Stimulated activated memory B cell treated with anti-CD40 and anti-IgM and Interleukin-4, amounts not matched to agents 10 μg/mL and 1 μg/mL and 100 μg/mL, for 72 hours (primary cell): ENCODE measurements around the gene RGS11.
"Not testable (repeated sequence)": the region's sequence is repeated elsewhere in the genome, so short reads cannot be mapped to it uniquely, and the experiment has no call there.

Source experiments
- ATAC-seq: fragments of 150-1000 bp; cut with Tn5 transposase; 2 replicates; pipeline ENCODE4 v1.10.0; 2021
- H3K27ac Mint-ChIP-seq: one replicate; pipeline ENCODE4 v1.8.0; 2022; ENCODE audit warnings: mild to moderate bottlenecking, mixed read lengths
- H3K27me3 Mint-ChIP-seq: one replicate; pipeline ENCODE4 v1.8.0; 2022; ENCODE audit warnings: mixed read lengths
- H3K36me3 Mint-ChIP-seq: one replicate; pipeline ENCODE4 v1.8.0; 2022; ENCODE audit warnings: mixed read lengths
- H3K4me1 Mint-ChIP-seq: one replicate; pipeline ENCODE4 v1.8.0; 2022; ENCODE audit warnings: mixed read lengths
- H3K4me3 Mint-ChIP-seq: one replicate; pipeline ENCODE4 v1.8.0; 2022; ENCODE audit warnings: mild to moderate bottlenecking, moderate library complexity, mixed read lengths
- H3K9me3 Mint-ChIP-seq: one replicate; pipeline ENCODE4 v1.8.0; 2022; ENCODE audit warnings: mixed read lengths

RGS11 gene

GRCh38 chr16:243348-243747 lies 32.4 kb downstream of the RGS11 start:
- Mint-ChIP-seq H3K27ac (no peak overlapping the region), H3K4me1 (peaks cover 20% of the 10 kb centered on the region), H3K27me3 (no peaks in the 10 kb centered on the region), H3K4me3 (no peak overlapping the region), H3K9me3 (no peaks in the 10 kb centered on the region), H3K36me3 (peaks cover 6% of the 10 kb centered on the region)
- ATAC-seq: no peak

- Mint-ChIP-seq H3K36me3 (no peaks in the 10 kb centered on the region), H3K9me3 (no peaks in the 10 kb centered on the region), H3K4me1 (peaks cover 22% of the 10 kb centered on the region), H3K27me3 (no peaks in the 10 kb centered on the region), H3K27ac (no peak overlapping the region), H3K4me3 (no peak overlapping the region)
- no peak for ATAC-seq
These were observed 33.5 kb downstream of the RGS11 start for GRCh38 chr16:242281-242680.

- Mint-ChIP-seq H3K36me3 (no peaks in the 10 kb centered on the region), H3K9me3 (no peaks in the 10 kb centered on the region), H3K27ac (no peak overlapping the region), H3K4me3 (no peak overlapping the region), H3K4me1 (peaks cover 27% of the 10 kb centered on the region), H3K27me3 (no peaks in the 10 kb centered on the region)
- ATAC-seq: no peak
These were observed 35.2 kb downstream of the RGS11 start for GRCh38 chr16:240559-240958.

- Mint-ChIP-seq H3K27ac (peak overlapping the region; percentile 71), H3K9me3 (no peaks in the 10 kb centered on the region), H3K4me3 (peak overlapping the region; percentile 13), H3K27me3 (no peaks in the 10 kb centered on the region), H3K4me1 (peaks cover 33% of the 10 kb centered on the region), H3K36me3 (no peaks in the 10 kb centered on the region)
- ATAC-seq: no peak
These were observed 35.8 kb downstream of the RGS11 start for GRCh38 chr16:239948-240277.

GRCh38 chr16:234468-235305 lies 41.1 kb downstream of the RGS11 start, which contains the start of gene FAM234A:
FAM234A (plus strand) TSS chr16:234821; CDS start chr16:254414, 19,593 bp downstream.
- Mint-ChIP-seq H3K36me3 (no peaks in the 10 kb centered on the region), H3K4me1 (peaks cover 19% of the 10 kb centered on the region), H3K4me3 (peak within 1 kb of the TSS; percentile 90), H3K9me3 (no peaks in the 10 kb centered on the region), H3K27ac (peak within 1 kb of the TSS; percentile 95), H3K27me3 (no peaks in the 10 kb centered on the region)
- ATAC-seq: peak; percentile 95

GRCh38 chr16:230949-231348 lies 44.8 kb downstream of the RGS11 start:
- Mint-ChIP-seq H3K4me3 (no peak overlapping the region), H3K36me3 (peaks cover 10% of the 10 kb centered on the region), H3K9me3 (no peaks in the 10 kb centered on the region), H3K4me1 (peaks cover 37% of the 10 kb centered on the region), H3K27ac (no peak overlapping the region), H3K27me3 (no peaks in the 10 kb centered on the region)
- ATAC-seq: no peak

GRCh38 chr16:230351-230750 lies 45.4 kb downstream of the RGS11 start:
- not testable (repeated sequence) for H3K27ac Mint-ChIP-seq, ATAC-seq, H3K27me3 Mint-ChIP-seq, H3K4me3 Mint-ChIP-seq, H3K9me3 Mint-ChIP-seq
- peaks cover 14% of the 10 kb centered on the region for H3K36me3 Mint-ChIP-seq
- H3K4me1 Mint-ChIP-seq: peaks cover 33% of the 10 kb centered on the region

GRCh38 chr16:229731-230281 lies 45.9 kb downstream of the RGS11 start:
- Mint-ChIP-seq H3K36me3 (peaks cover 14% of the 10 kb centered on the region), H3K4me3 (peak overlapping the region; percentile 90), H3K27me3 (no peaks in the 10 kb centered on the region), H3K27ac (peak overlapping the region; percentile 93), H3K9me3 (no peaks in the 10 kb centered on the region), H3K4me1 (peaks cover 30% of the 10 kb centered on the region)
- ATAC-seq: no peak

GRCh38 chr16:228852-229730 lies 46.7 kb downstream of the RGS11 start, which contains the start of gene LUC7L:
LUC7L (minus strand) TSS chr16:229449; CDS start chr16:229339, 110 bp downstream.
- Mint-ChIP-seq H3K27ac (peak within 1 kb of the TSS; percentile 93), H3K4me3 (peak within 1 kb of the TSS; percentile 90), H3K9me3 (no peaks in the 10 kb centered on the region), H3K4me1 (peaks cover 30% of the 10 kb centered on the region), H3K27me3 (no peaks in the 10 kb centered on the region), H3K36me3 (peaks cover 14% of the 10 kb centered on the region)
- ATAC-seq: peak; percentile 96

GRCh38 chr16:228151-228851 lies 47.4 kb downstream of the RGS11 start:
- H3K9me3 Mint-ChIP-seq: no peaks in the 10 kb centered on the region
- peak overlapping the region; percentile 93 for H3K27ac Mint-ChIP-seq
- peaks cover 21% of the 10 kb centered on the region for H3K36me3 Mint-ChIP-seq
- no peaks in the 10 kb centered on the region for H3K27me3 Mint-ChIP-seq
- ATAC-seq: peak; percentile 5
- peak overlapping the region; percentile 90 for H3K4me3 Mint-ChIP-seq
- peaks cover 30% of the 10 kb centered on the region for H3K4me1 Mint-ChIP-seq

- Mint-ChIP-seq H3K36me3 (peaks cover 24% of the 10 kb centered on the region), H3K27me3 (no peaks in the 10 kb centered on the region), H3K9me3 (no peaks in the 10 kb centered on the region), H3K27ac (no peak overlapping the region), H3K4me3 (no peak overlapping the region), H3K4me1 (no peaks in the 10 kb centered on the region)
- no peak for ATAC-seq
These were observed 55.7 kb downstream of the RGS11 start for GRCh38 chr16:220021-220420.
